Loucy (cell line): ENCODE results near the gene APBA1.

ENCODE experiments used
- CTCF ChIP-seq: fragments of 200-600 bp; sonication (generic); conservative IDR thresholded peaks from 2 replicates; pipeline ENCODE4 v1.5.1; 2014; ENCODE audit warnings: mild to moderate bottlenecking, antibody characterized with exemption, low read length
- EZH2phosphoT487 ChIP-seq: fragments of 200-600 bp; IDR thresholded peaks from 2 replicates; pipeline ENCODE4 v1.6.1; 2018; ENCODE audit warnings: antibody characterized with exemption, mild to moderate bottlenecking, moderate library complexity, borderline replicate concordance

- no peak for TF ChIP-seq CTCF
- TF ChIP-seq EZH2phosphoT487: no peak
Observed at GRCh38 chr9:69556707-69557106, 115.5 kb downstream of the APBA1 start.
